ENCODE data around the gene SENP3.

SENP3 gene

GRCh38 chr17:7576432-7576937 is 14.8 kb downstream of the SENP3 start:
- no peak overlapping the region for H3K4me3 ChIP-seq (ENCODE audit: low read depth, low read length)

GRCh38 chr17:7577327-7578199 is 15.8 kb downstream of the SENP3 start:
- H3K4me3 ChIP-seq (ENCODE audit: low read depth, low read length), result no peak overlapping the region
- TF ChIP-seq CTCF (IDR thresholded peaks at IDR 0.05; ENCODE audit: borderline replicate concordance, insufficient read depth, low read depth, low read length), result no peak

More at GRCh38 chr17:7576432-7576937, 14.8 kb downstream of the SENP3 start:
- no peak for TF ChIP-seq CTCF (IDR thresholded peaks at IDR 0.05; ENCODE audit: borderline replicate concordance, insufficient read depth, low read depth, low read length)

- no peak within 1 kb of the TSS for H3K4me3 ChIP-seq (ENCODE audit: low read depth, low read length)
- no peak for TF ChIP-seq CTCF (IDR thresholded peaks at IDR 0.05; ENCODE audit: borderline replicate concordance, insufficient read depth, low read depth, low read length)
These were observed 17.5 kb downstream of the SENP3 start, which contains the start of gene CD68 for GRCh38 chr17:7579001-7579833. CD68 (plus strand) TSS chr17:7579638; CDS start chr17:7579678, 40 bp downstream.

- H3K4me3 ChIP-seq (ENCODE audit: low read depth, low read length), result no peak overlapping the region
- no peak for TF ChIP-seq CTCF (IDR thresholded peaks at IDR 0.05; ENCODE audit: borderline replicate concordance, insufficient read depth, low read depth, low read length)
These were observed 18.3 kb downstream of the SENP3 start for GRCh38 chr17:7579834-7580603.

GRCh38 chr17:7580604-7581575 is 19.2 kb downstream of the SENP3 start:
- TF ChIP-seq CTCF (IDR thresholded peaks at IDR 0.05; ENCODE audit: borderline replicate concordance, insufficient read depth, low read depth, low read length), result no peak
- H3K4me3 ChIP-seq (ENCODE audit: low read depth, low read length), result no peak overlapping the region

Measured in GM12875 (cell line).